Nephron (organoid): ENCODE results near the gene RBM3.

ENCODE experiments used
- H3K27ac Mint-ChIP-seq, 3 experiments: 2 replicates each; pipeline ENCODE4 v1.8.0; 2020; ENCODE audit warnings: mixed read lengths in 3 of 3, mild to moderate bottlenecking in 2 of 3, moderate library complexity in 1 of 3
- H3K27me3 Mint-ChIP-seq: 2 replicates; pipeline ENCODE4 v1.8.0; 2021; ENCODE audit warnings: low read depth, mild to moderate bottlenecking, moderate library complexity, mixed read lengths
- H3K36me3 Mint-ChIP-seq: 2 replicates; pipeline ENCODE4 v1.8.0; 2020; ENCODE audit warnings: low read depth, mixed read lengths
- H3K4me1 Mint-ChIP-seq: 2 replicates; pipeline ENCODE4 v1.8.0; 2020; ENCODE audit warnings: mixed read lengths
- H3K4me3 Mint-ChIP-seq, 3 experiments: 2 replicates each; pipeline ENCODE4 v1.8.0; 2020; ENCODE audit warnings: mild to moderate bottlenecking in 3 of 3, mixed read lengths in 3 of 3, moderate library complexity in 2 of 3
- H3K9me3 Mint-ChIP-seq: 2 replicates; pipeline ENCODE4 v1.8.0; 2020; ENCODE audit warnings: mixed read lengths
- CTCF ChIP-seq, 3 experiments: fragments of 200-600 bp; sonication (generic); IDR thresholded peaks; one replicate each; pipeline ENCODE4 v1.5.0; 2021; ENCODE audit warnings: antibody characterized with exemption in 3 of 3; ENCODE audit not compliant: unreplicated experiment in 3 of 3

Gene RBM3

GRCh38 chrX:48580662-48581061 is 6.4 kb downstream of the RBM3 start:
- Mint-ChIP-seq H3K4me3 (no peak overlapping the region), H3K9me3 (no peaks in the 10 kb centered on the region), H3K4me1 (peaks cover 7% of the 10 kb centered on the region), H3K27me3 (no peaks in the 10 kb centered on the region), H3K36me3 (peaks cover 39% of the 10 kb centered on the region), H3K27ac (no peak overlapping the region)
- no peak for TF ChIP-seq CTCF (IDR thresholded peaks at IDR 0.05; ENCODE audit: unreplicated experiment in 3 of 3)

GRCh38 chrX:48584698-48585097 is 10.4 kb downstream of the RBM3 start:
- peaks cover 5% of the 10 kb centered on the region for H3K9me3 Mint-ChIP-seq
- no peak overlapping the region for H3K27ac Mint-ChIP-seq
- peaks cover 3% of the 10 kb centered on the region for H3K36me3 Mint-ChIP-seq
- no peak overlapping the region for H3K4me3 Mint-ChIP-seq
- no peaks in the 10 kb centered on the region for H3K27me3 Mint-ChIP-seq
- no peaks in the 10 kb centered on the region for H3K4me1 Mint-ChIP-seq
- no peak for TF ChIP-seq CTCF (IDR thresholded peaks at IDR 0.05; ENCODE audit: unreplicated experiment in 3 of 3)

- Mint-ChIP-seq H3K9me3 (peaks cover 9% of the 10 kb centered on the region), H3K27ac (peak overlapping the region in 1 of 3 experiments; percentile 12), H3K4me1 (no peaks in the 10 kb centered on the region), H3K36me3 (no peaks in the 10 kb centered on the region), H3K27me3 (no peaks in the 10 kb centered on the region), H3K4me3 (no peak overlapping the region)
- no peak for TF ChIP-seq CTCF (IDR thresholded peaks at IDR 0.05; ENCODE audit: unreplicated experiment in 3 of 3)
Observed at GRCh38 chrX:48589482-48590162, 15.3 kb downstream of the RBM3 start.

GRCh38 chrX:48590203-48591103 is 16.2 kb downstream of the RBM3 start:
- Mint-ChIP-seq H3K36me3 (no peaks in the 10 kb centered on the region), H3K9me3 (peaks cover 9% of the 10 kb centered on the region), H3K27ac (no peak overlapping the region), H3K27me3 (no peaks in the 10 kb centered on the region), H3K4me3 (no peak overlapping the region), H3K4me1 (no peaks in the 10 kb centered on the region)
- TF ChIP-seq CTCF (IDR thresholded peaks at IDR 0.05; ENCODE audit: unreplicated experiment in 3 of 3): no peak

- Mint-ChIP-seq H3K27me3 (no peaks in the 10 kb centered on the region), H3K9me3 (peaks cover 9% of the 10 kb centered on the region)
Observed at GRCh38 chrX:48591255-48591791, 17.0 kb downstream of the RBM3 start.

More at GRCh38 chrX:48591255-48591791, 17.0 kb downstream of the RBM3 start:
- Mint-ChIP-seq H3K4me1 (no peaks in the 10 kb centered on the region), H3K27ac (no peak overlapping the region), H3K4me3 (no peak overlapping the region), H3K36me3 (no peaks in the 10 kb centered on the region)
- no peak for TF ChIP-seq CTCF (IDR thresholded peaks at IDR 0.05; ENCODE audit: unreplicated experiment in 3 of 3)
